GM12873 (cell line): ENCODE data around the gene KCNK16.

Experiments used
- CTCF ChIP-seq: IDR thresholded peaks from 2 replicates; pipeline ENCODE4 v1.5.1; 2012; ENCODE audit warnings: low read depth, mild to moderate bottlenecking, moderate library complexity, low read length, control low read depth; ENCODE audit not compliant: insufficient read depth; ENCODE audit errors: missing control alignments

KCNK16 gene

GRCh38 chr6:39304951-39305350, 17.6 kb downstream of the KCNK16 start:
- no peak for TF ChIP-seq CTCF

GRCh38 chr6:39303425-39304153, 18.9 kb downstream of the KCNK16 start:
- TF ChIP-seq CTCF = no peak

GRCh38 chr6:39302669-39303424, 19.7 kb downstream of the KCNK16 start:
- TF ChIP-seq CTCF = peak; percentile 97

- TF ChIP-seq CTCF = no peak
These were observed 20.5 kb downstream of the KCNK16 start for GRCh38 chr6:39302011-39302410.

- TF ChIP-seq CTCF = peak; percentile 47
These were observed 20.9 kb downstream of the KCNK16 start for GRCh38 chr6:39301606-39302005.

GRCh38 chr6:39300739-39301138, 21.8 kb downstream of the KCNK16 start:
- TF ChIP-seq CTCF = no peak

GRCh38 chr6:39298061-39298460, 24.4 kb downstream of the KCNK16 start:
- no peak for TF ChIP-seq CTCF
